ENCODE results near the gene CPSF4.

DNA sequence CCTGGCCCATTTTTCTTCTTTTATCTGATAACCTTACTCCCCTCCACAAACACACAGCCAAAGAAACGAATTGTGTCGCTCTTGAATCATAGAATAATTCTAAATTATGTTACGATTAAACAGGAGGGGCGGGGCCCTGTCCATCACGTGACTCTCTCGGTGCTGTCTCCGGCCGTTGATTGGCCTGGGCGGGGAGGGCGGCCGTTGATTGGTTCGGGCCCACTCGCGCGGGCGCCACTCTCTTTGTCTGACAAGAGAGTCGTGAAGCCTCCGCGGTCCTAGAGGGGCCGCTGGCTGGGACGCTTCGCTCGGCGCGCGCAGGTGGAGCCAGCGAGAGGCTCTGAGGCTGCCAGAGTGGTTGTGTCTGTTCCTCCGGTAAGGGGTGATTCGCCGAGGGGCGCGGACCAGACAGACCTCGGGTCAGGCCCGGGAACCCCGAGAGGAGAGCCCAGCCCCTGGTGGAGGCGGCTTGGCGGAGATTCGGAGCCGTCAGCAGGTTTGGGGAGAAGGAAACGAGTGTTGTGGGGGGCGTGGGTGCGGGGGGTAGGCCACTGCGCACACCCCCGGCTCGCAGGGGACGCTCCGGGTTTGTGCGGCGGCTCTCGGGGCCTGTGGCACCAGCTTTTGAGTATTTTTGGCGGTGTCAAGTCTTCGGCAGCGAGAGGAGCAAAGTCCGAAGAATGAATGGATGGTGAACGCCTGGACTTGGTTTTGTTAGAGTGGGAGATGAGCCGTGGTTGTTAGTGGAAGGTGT, 34.0 kb downstream of the CPSF4 start, which contains the start of gene ZNF789:
- TF ChIP-seq TAF1 (IDR thresholded peaks at IDR 0.05; ENCODE audit: low read depth, low read length) (peak; percentile 95), POLR2A (IDR thresholded peaks at IDR 0.05; ENCODE audit: low read depth, low read length) (peak; percentile 86), POLR2AphosphoS5 (IDR thresholded peaks at IDR 0.05; ENCODE audit: low read depth, low read length) (peak; percentile 84)
